Prostate gland (tissue), 2 donors: Measurements from ENCODE around the gene ARHGEF28. TPM values are rescaled to one million over a fixed set of nuclear protein-coding genes. Genes with fewer than 3 reads are reported as not detected.

Experiments
- DNase-seq: peaks from one replicate; pipeline ENCODE4 v3.0.0-alpha.2; 2019; ENCODE audit warnings: low spot score
- H3K27ac ChIP-seq, 2 donors: fragments of 200-600 bp; sonication (generic); 2 replicates each; pipeline ENCODE4 v1.5.1; 2017 to 2019
- H3K27me3 ChIP-seq: fragments of 200-600 bp; sonication (generic); replicated peaks from 2 replicates; pipeline ENCODE4 v1.5.1; 2019; ENCODE audit not compliant: insufficient read depth
- H3K36me3 ChIP-seq, 2 donors: fragments of 200-600 bp; sonication (generic); 1 replicate in 1 of 2; 2 replicates in 1 of 2; pipeline versions ENCODE4 v1.5.1 to v1.8.1; 2017 to 2019
- H3K4me1 ChIP-seq: fragments of 200-600 bp; sonication (generic); replicated peaks from 2 replicates; pipeline ENCODE4 v1.5.1; 2019
- H3K4me3 ChIP-seq, 2 donors: fragments of 200-600 bp; sonication (generic); 2 replicates each; pipeline ENCODE4 v1.5.1; 2017 to 2019
- H3K9me3 ChIP-seq: fragments of 200-600 bp; sonication (generic); 2 replicates; pipeline ENCODE4 v1.5.1; 2017
- POLR2A ChIP-seq: fragments of 450-650 bp; IDR thresholded peaks from one replicate; pipeline ENCODE4 v1.6.1; 2016; ENCODE audit warnings: antibody characterized with exemption, mild to moderate bottlenecking
- POLR2AphosphoS5 ChIP-seq: sonication (generic); formaldehyde crosslinking; IDR thresholded peaks from one replicate; pipeline ENCODE4 v1.6.1; 2017; ENCODE audit warnings: antibody characterized with exemption
- WGBS: methylation state at CpG from one replicate; pipeline ENCODE4 v1.1.5; 2018; 5-methylcytosine and 5-hydroxymethylcytosine counted together
- intact Hi-C: fragments of 100-400 bp; cut with DNase I; formaldehyde crosslinking; loops from one replicate; pipeline ENCODE4 v1.14.2; 2022
- total RNA-seq, 2 donors: library from RNA; depleted of rRNA; stranded (reverse); fragments of >200 nt; gene quantifications; one replicate each; pipeline ENCODE4 v1.1.0, GENCODE V29; 2016
- TF ChIP-seq, protein P1 (sequence below), 4 experiments: fragments of 200-600 bp in 2 of 4; fragments of 450-650 bp in 2 of 4; sonication (generic) in 2 of 4; IDR thresholded peaks; 1 replicate in 3 of 4; 2 replicates in 1 of 4; pipeline ENCODE4 v1.5.1; 2016 to 2019; ENCODE audit warnings: antibody characterized with exemption in 4 of 4, mild to moderate bottlenecking in 2 of 4, moderate library complexity in 2 of 4

ARHGEF28 gene
- total RNA-seq, 2 donors from 2014 or later = 18.9 to 28.3 TPM

DNA sequence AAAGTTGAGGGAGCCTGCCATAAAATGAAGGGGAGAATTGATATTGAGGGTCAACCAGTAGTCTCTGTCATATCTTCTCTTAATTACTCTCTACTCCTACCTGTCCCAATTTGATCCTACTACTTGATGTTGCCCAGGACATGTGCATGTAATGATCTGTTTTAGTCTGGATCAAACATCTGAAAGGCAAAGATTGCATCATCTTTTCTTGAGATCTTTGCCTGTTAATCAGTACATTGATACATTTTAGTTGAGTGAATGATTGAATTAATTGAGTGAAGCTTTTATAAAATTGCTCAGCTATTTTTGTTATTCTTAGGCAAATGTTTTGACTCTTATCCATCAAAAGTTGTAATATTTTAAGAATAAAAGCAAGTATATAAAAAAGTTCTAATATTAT is 21.7 kb downstream of the ARHGEF28 start:
- DNase-seq = no peak
- Histone ChIP-seq H3K27me3 (no peaks in the 10 kb centered on the region), H3K36me3 (no peaks in the 10 kb centered on the region), H3K27ac (no peak overlapping the region), H3K9me3 (no peaks in the 10 kb centered on the region), H3K4me3 (no peak overlapping the region), H3K4me1 (no peaks in the 10 kb centered on the region)
- intact Hi-C loops = no loop called here
- TF ChIP-seq, protein P1, sequence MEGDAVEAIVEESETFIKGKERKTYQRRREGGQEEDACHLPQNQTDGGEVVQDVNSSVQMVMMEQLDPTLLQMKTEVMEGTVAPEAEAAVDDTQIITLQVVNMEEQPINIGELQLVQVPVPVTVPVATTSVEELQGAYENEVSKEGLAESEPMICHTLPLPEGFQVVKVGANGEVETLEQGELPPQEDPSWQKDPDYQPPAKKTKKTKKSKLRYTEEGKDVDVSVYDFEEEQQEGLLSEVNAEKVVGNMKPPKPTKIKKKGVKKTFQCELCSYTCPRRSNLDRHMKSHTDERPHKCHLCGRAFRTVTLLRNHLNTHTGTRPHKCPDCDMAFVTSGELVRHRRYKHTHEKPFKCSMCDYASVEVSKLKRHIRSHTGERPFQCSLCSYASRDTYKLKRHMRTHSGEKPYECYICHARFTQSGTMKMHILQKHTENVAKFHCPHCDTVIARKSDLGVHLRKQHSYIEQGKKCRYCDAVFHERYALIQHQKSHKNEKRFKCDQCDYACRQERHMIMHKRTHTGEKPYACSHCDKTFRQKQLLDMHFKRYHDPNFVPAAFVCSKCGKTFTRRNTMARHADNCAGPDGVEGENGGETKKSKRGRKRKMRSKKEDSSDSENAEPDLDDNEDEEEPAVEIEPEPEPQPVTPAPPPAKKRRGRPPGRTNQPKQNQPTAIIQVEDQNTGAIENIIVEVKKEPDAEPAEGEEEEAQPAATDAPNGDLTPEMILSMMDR (IDR thresholded peaks at IDR 0.05) = no peak
- TF ChIP-seq POLR2A (no peak), POLR2AphosphoS5 (no peak)

GRCh38 chr5:73648515-73648914 is 22.5 kb downstream of the ARHGEF28 start:
- intact Hi-C loops = no loop called here
- H3K36me3 ChIP-seq = no peaks in the 10 kb centered on the region
- H3K4me1 ChIP-seq = no peaks in the 10 kb centered on the region
- DNase-seq = no peak
- no peaks in the 10 kb centered on the region for H3K9me3 ChIP-seq
- TF ChIP-seq, protein P1 (IDR thresholded peaks at IDR 0.05) = no peak
- TF ChIP-seq POLR2A (no peak), POLR2AphosphoS5 (no peak)
- no peak overlapping the region for H3K4me3 ChIP-seq
- no peak overlapping the region for H3K27ac ChIP-seq
- 95% methylated on average over 1 of the region's 1 CpG for WGBS
- H3K27me3 ChIP-seq = no peaks in the 10 kb centered on the region

DNA sequence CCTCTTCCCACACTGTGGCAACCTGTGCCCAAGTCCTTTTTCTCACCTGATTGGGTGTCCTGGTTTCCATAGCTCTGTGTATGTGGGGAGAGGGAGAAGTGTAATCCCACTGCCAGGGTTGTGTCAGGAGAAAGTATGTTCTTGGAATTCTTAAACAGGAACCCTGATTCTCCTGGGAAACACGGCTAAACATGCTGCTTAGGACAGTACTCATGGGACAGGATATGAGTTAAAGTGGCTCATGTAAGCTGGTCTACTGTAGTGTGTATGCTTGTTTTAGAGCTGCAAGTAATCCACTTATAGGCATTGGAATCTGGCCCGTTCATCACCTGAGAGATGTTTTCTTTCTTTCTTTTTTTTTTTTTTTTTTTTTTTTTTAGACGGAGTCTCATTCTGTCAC is 23.9 kb downstream of the ARHGEF28 start:
- no peak for TF ChIP-seq POLR2AphosphoS5
- TF ChIP-seq, protein P1 (IDR thresholded peaks at IDR 0.05) = no peak
- TF ChIP-seq POLR2A = no peak

GRCh38 chr5:73652391-73652790 is 26.4 kb downstream of the ARHGEF28 start:
- no peak overlapping the region for H3K4me3 ChIP-seq
- no peak overlapping the region for H3K27ac ChIP-seq
- H3K36me3 ChIP-seq = no peaks in the 10 kb centered on the region
- 41% methylated on average over 2 of the region's 2 CpGs for WGBS
- H3K9me3 ChIP-seq = no peaks in the 10 kb centered on the region
- no peak for DNase-seq
- TF ChIP-seq, protein P1 (IDR thresholded peaks at IDR 0.05) = no peak
- TF ChIP-seq POLR2AphosphoS5 = peak; percentile 53
- TF ChIP-seq POLR2A = no peak
- H3K4me1 ChIP-seq = no peaks in the 10 kb centered on the region
- intact Hi-C loops = no loop called here
- no peaks in the 10 kb centered on the region for H3K27me3 ChIP-seq

More for the DNA sequence above, 23.9 kb downstream of the ARHGEF28 start:
- no peaks in the 10 kb centered on the region for H3K4me1 ChIP-seq
- H3K9me3 ChIP-seq = no peaks in the 10 kb centered on the region
- H3K27ac ChIP-seq = no peak overlapping the region
- no peaks in the 10 kb centered on the region for H3K27me3 ChIP-seq
- no peak for DNase-seq
- 93% methylated on average over 3 of the region's 3 CpGs for WGBS
- H3K4me3 ChIP-seq = no peak overlapping the region
- no peaks in the 10 kb centered on the region for H3K36me3 ChIP-seq
- intact Hi-C loops = no loop called here

GRCh38 chr5:73654171-73654811 is 28.3 kb downstream of the ARHGEF28 start:
- Histone ChIP-seq H3K36me3 (no peaks in the 10 kb centered on the region), H3K27me3 (no peaks in the 10 kb centered on the region), H3K4me3 (no peak overlapping the region), H3K9me3 (no peaks in the 10 kb centered on the region), H3K27ac (no peak overlapping the region), H3K4me1 (no peaks in the 10 kb centered on the region)
- TF ChIP-seq POLR2AphosphoS5 (no peak), POLR2A (no peak)
- TF ChIP-seq, protein P1 (IDR thresholded peaks at IDR 0.05) = no peak
- intact Hi-C loops = no loop called here
- no peak for DNase-seq
- 55% methylated on average over 3 of the region's 3 CpGs for WGBS
